ENCODE data around the gene CEP162. TPM values are rescaled to one million over a fixed set of nuclear protein-coding genes. Genes with fewer than 3 reads are reported as not detected.
A peak's percentile ranks its signal among the peaks of the same experiment; 100 is the strongest.
"Not testable (repeated sequence)": the region's sequence is repeated elsewhere in the genome, so short reads cannot be mapped to it uniquely, and the experiment has no call there.

Gene CEP162
- total RNA-seq, 1 donor from 2014 or later, result 15.7 TPM

GRCh38 chr6:84089081-84089480 is 138.4 kb downstream of the CEP162 start:
- H3K4me1 Mint-ChIP-seq, result peaks cover 10% of the 10 kb centered on the region

GRCh38 chr6:84086545-84087429 is 140.7 kb downstream of the CEP162 start:
- no peak overlapping the region for H3K4me3 Mint-ChIP-seq
- H3K36me3 Mint-ChIP-seq, result no peaks in the 10 kb centered on the region
- H3K27me3 Mint-ChIP-seq (ENCODE audit: low read depth), result no peaks in the 10 kb centered on the region
- H3K4me1 Mint-ChIP-seq, result peaks cover 26% of the 10 kb centered on the region
- H3K27ac Mint-ChIP-seq, result no peak overlapping the region
- no peak for DNase-seq (ENCODE audit: low spot score in 2 of 2, unreplicated experiment in 2 of 2)
- H3K9me3 Mint-ChIP-seq, result peaks cover 1% of the 10 kb centered on the region
- no peak for TF ChIP-seq CTCF (IDR thresholded peaks at IDR 0.05; ENCODE audit: unreplicated experiment)

More at GRCh38 chr6:84089081-84089480, 138.4 kb downstream of the CEP162 start:
- Mint-ChIP-seq H3K27ac (no peak overlapping the region), H3K36me3 (no peaks in the 10 kb centered on the region), H3K27me3 (ENCODE audit: low read depth) (no peaks in the 10 kb centered on the region), H3K4me3 (no peak overlapping the region), H3K9me3 (peaks cover 5% of the 10 kb centered on the region)
- DNase-seq (ENCODE audit: low spot score in 2 of 2, unreplicated experiment in 2 of 2), result no peak
- TF ChIP-seq CTCF (IDR thresholded peaks at IDR 0.05; ENCODE audit: unreplicated experiment), result no peak

- Mint-ChIP-seq H3K36me3 (no peaks in the 10 kb centered on the region), H3K4me1 (peaks cover 27% of the 10 kb centered on the region), H3K9me3 (peaks cover 2% of the 10 kb centered on the region), H3K4me3 (no peak overlapping the region), H3K27me3 (ENCODE audit: low read depth) (no peaks in the 10 kb centered on the region), H3K27ac (no peak overlapping the region)
- no peak for TF ChIP-seq CTCF (IDR thresholded peaks at IDR 0.05; ENCODE audit: unreplicated experiment)
- DNase-seq (ENCODE audit: low spot score in 2 of 2, unreplicated experiment in 2 of 2), result no peak
Observed at GRCh38 chr6:84086056-84086455, 141.4 kb downstream of the CEP162 start.

DNA sequence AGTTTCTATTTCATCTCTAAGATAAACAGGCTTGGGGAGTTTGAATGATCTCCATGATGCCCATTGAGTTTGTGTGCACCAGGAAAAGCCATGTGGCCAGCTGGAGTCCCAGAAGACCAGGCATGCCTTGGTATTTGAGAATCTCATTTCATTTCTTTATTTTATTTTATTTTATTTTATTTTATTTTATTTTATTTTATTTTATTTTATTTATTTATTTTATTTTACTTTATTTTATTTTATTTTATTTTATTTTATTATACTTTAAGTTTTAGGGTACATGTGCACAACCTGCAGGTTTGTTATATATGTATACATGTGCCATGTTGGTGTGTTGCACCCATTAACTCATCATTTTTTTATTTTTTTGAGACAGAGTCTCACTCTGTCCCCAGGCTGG is 142.7 kb downstream of the CEP162 start:
- H3K36me3 Mint-ChIP-seq; H3K27ac Mint-ChIP-seq; H3K9me3 Mint-ChIP-seq; DNase-seq (ENCODE audit: low spot score in 2 of 2, unreplicated experiment in 2 of 2); H3K27me3 Mint-ChIP-seq (ENCODE audit: low read depth); H3K4me3 Mint-ChIP-seq: not testable (repeated sequence)
- peaks cover 27% of the 10 kb centered on the region for H3K4me1 Mint-ChIP-seq

- Mint-ChIP-seq H3K4me1 (peaks cover 27% of the 10 kb centered on the region), H3K9me3 (peaks cover 9% of the 10 kb centered on the region), H3K36me3 (peaks cover 1% of the 10 kb centered on the region), H3K27me3 (ENCODE audit: low read depth) (no peaks in the 10 kb centered on the region), H3K27ac (peak overlapping the region; percentile 94), H3K4me3 (peak overlapping the region; percentile 11)
- no peak for TF ChIP-seq CTCF (IDR thresholded peaks at IDR 0.05; ENCODE audit: unreplicated experiment)
- DNase-seq (ENCODE audit: low spot score in 2 of 2, unreplicated experiment in 2 of 2), result no peak
Observed at GRCh38 chr6:84082689-84083265, 144.7 kb downstream of the CEP162 start.

DNA sequence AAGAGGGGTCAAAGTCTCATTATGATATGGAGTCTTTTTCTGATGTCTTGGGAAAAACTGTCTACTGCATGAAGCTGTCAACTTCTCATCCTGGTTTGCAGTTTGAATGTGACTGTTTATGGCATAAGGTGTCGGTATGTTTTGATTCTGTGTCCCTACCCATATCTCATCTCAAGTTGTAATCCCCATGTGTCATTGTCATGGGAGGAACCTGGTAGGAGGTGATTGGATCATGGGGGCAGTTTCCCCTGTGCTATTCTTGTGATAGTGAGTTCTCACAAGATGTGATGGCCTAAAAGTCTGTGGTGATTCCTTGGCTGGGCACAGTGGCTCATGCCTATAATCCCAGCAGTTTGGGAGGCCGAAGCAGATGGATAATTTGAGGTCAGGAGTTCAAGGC is 146.2 kb downstream of the CEP162 start:
- no peak for TF ChIP-seq CTCF (IDR thresholded peaks at IDR 0.05; ENCODE audit: unreplicated experiment)
- Mint-ChIP-seq H3K36me3 (peaks cover 1% of the 10 kb centered on the region), H3K9me3 (peaks cover 9% of the 10 kb centered on the region), H3K27me3 (ENCODE audit: low read depth) (no peaks in the 10 kb centered on the region), H3K27ac (no peak overlapping the region), H3K4me3 (no peak overlapping the region), H3K4me1 (peaks cover 24% of the 10 kb centered on the region)
- DNase-seq (ENCODE audit: low spot score in 2 of 2, unreplicated experiment in 2 of 2), result no peak
